D721Med (cell line): ENCODE data around the gene TMA7B.

ENCODE experiments used
- DNase-seq: peaks from one replicate; pipeline ENCODE4 v3.0.0; 2011; ENCODE audit warnings: low spot score; ENCODE audit not compliant: insufficient read length
- FAIRE-seq: peaks from 2 replicates; lab custom pipeline; 2011; peaks lifted over from hg19 to GRCh38; lab: Jason Lieb, UNC
- CTCF ChIP-seq: IDR thresholded peaks from 2 replicates; pipeline ENCODE4 v1.5.1; 2012; ENCODE audit warnings: mild to moderate bottlenecking, control low read depth; ENCODE audit not compliant: insufficient read depth; ENCODE audit errors: missing control alignments

Gene TMA7B

GRCh38 chr22:39941601-39942000 lies 18.6 kb upstream of the TMA7B start:
- FAIRE-seq (no peak), DNase-seq (no peak)
- TF ChIP-seq CTCF, result no peak

DNA sequence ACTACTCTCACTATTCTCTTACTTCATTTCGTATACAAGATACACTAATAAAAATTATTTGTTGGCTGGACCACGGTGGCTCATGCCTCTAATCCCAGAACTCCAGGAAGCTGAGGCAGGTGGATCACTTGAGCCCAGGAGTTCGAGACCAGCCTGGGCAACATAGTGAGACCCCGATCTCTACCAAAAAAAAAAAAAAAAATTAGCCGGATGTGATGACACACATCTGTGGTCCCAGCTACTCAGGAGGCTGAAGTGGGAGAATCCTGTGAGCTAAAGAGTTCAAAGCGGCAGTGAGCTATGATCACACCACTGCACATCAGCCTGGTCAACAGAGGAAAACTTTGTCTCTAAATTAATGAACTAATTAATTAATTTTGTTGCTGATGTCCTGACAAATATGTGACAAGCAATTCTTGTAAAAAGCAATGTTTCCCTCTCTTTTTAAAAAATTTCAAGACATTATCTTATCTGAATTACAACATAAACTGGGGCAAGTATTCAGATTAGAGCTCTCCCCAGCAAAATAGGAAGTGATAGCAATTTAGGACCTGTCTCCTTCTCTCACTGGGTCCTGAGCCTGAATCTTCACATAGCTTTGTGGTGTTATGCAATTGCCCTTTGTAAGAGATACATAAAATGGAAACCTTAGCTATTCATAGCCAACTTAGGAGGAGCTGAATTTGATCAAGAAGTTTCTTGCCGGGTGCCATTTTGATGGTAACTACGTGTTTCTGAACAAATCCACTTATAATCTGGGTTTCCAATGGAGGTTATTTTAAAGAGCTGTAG lies 17.6 kb upstream of the TMA7B start:
- no peak for DNase-seq
- FAIRE-seq, result no peak
- TF ChIP-seq CTCF, result no peak

DNA sequence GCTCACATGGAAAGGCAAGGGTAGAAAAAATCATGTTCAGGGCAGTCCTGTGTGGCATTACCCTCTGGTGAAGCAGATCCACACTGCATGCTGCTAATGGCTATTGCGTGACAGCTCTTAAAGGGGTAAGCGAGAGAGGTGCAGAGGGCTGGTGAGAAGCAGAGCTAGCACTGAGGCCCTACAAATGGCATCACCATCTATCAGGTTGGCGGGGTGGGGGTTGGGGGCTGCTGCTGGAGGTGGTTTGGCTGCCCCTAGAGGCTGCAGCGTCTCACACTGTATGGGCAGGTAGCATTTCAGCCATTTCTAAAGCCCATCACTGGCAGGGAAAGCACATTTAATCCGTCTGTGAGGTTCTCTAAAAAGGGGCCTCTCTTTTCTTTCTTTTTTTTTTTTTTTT lies 16.9 kb upstream of the TMA7B start:
- no peak for TF ChIP-seq CTCF
- no peak for FAIRE-seq
- no peak for DNase-seq

DNA sequence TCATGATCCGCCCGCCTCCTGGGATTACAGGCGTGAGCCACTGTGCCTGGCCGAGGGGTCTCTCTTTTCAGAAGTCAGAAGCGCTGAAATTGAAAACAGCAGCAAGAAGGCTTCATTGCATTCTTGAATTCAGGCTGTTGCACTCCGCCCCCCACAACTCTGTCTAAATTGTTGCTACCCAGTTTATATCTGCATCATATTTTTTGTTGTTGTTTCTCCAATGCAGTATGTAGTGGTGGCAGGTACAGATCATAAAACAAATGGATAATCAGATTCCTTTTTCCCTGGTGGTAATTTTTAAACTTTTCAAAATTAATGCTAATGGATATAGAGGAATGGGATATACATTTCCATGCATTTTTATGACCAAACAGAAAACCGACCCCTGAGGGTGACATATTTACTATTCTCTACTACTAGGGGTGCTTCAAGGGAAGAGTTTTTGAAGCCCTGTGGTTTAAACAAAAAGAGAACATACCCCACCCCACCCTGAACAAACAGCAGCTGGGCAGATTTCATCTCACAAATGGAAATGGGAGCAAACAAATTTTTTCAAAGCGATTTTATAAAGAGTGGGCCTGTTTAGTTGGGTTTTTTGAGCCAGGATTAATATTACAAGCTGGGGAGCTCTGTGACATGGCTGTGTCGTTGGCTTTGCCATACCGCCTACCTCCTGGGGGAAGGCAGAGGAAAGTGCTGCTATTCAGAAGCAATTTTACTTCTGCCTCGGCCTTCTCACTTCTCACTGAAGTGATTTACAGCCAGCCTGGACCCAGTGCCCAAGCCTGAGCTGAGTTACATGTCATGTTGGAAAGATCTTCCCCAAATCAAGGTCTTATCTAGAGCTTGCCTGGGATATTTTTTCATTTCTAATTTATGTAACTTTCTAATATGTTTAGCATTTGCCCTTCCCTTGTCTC lies 16.0 kb upstream of the TMA7B start:
- TF ChIP-seq CTCF, result no peak
- no peak for FAIRE-seq
- no peak for DNase-seq

DNA sequence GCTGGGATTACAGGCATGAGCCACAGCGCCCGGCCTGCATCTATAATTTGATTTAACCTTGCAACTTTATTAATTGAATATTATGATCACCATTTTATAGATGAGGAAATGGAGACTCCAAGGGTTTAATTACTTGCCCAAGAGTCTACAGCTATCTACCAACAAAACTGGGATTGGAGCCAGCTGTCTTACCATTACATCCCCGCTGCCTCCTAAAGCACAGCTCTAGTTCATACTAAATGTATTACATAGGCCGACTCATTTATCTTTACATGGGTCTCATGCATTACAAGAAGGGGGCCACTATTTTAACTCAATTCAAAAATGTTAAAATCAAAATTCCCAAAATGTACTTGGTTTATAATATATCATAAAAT lies 14.1 kb upstream of the TMA7B start:
- DNase-seq (no peak), FAIRE-seq (no peak)
- no peak for TF ChIP-seq CTCF

GRCh38 chr22:39946503-39947219 lies 13.5 kb upstream of the TMA7B start:
- no peak for TF ChIP-seq CTCF
- no peak for DNase-seq
- no peak for FAIRE-seq
